Sigmoid colon (tissue), 4 donors: ENCODE measurements around the gene CNGB1.

Experiments
- EP300 ChIP-seq, 4 donors: sonication (generic); formaldehyde crosslinking; IDR thresholded peaks; one replicate each; pipeline ENCODE4 v1.6.1; 2017; ENCODE audit warnings: antibody characterized with exemption in 4 of 4
- POLR2A ChIP-seq, 2 donors: fragments of 450-650 bp; IDR thresholded peaks; one replicate each; pipeline ENCODE4 v1.6.1; 2016; ENCODE audit warnings: antibody characterized with exemption in 2 of 2, mild to moderate bottlenecking in 2 of 2, moderate library complexity in 2 of 2
- POLR2AphosphoS5 ChIP-seq, 4 donors: sonication (generic); formaldehyde crosslinking; IDR thresholded peaks; one replicate each; pipeline ENCODE4 v1.6.1; 2017; ENCODE audit warnings: antibody characterized with exemption in 4 of 4
- TF ChIP-seq, protein P1 (sequence below), 4 experiments: fragments of 450-650 bp in 3 of 4; fragments of 200-600 bp in 1 of 4; IDR thresholded peaks; one replicate each; pipeline ENCODE4 v1.5.1; 2016 to 2019; ENCODE audit warnings: antibody characterized with exemption in 4 of 4, mild to moderate bottlenecking in 3 of 4, moderate library complexity in 2 of 4

DNA sequence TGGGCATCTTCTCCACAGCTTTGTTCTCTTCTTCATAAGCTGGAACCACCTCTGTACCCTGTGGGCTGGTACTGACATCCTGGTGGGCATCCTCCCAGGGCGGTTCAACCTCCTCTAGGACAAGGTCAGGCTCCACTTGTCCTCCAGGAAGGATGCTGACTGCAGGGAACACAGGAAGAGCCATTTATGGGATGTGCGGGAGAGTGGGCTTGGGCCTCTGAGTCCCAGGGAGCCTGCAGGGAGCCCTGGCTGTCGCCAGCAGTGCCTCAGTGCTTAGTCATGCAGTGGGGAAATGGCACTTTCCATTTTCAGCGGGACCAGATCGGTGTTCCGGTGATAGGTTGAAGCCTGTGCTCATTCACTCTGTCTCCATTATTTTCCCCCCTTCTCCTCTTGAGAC lies 20.5 kb downstream of the CNGB1 start:
- no peak for TF ChIP-seq POLR2A (IDR thresholded peaks at IDR 0.05)
- TF ChIP-seq, protein P1, sequence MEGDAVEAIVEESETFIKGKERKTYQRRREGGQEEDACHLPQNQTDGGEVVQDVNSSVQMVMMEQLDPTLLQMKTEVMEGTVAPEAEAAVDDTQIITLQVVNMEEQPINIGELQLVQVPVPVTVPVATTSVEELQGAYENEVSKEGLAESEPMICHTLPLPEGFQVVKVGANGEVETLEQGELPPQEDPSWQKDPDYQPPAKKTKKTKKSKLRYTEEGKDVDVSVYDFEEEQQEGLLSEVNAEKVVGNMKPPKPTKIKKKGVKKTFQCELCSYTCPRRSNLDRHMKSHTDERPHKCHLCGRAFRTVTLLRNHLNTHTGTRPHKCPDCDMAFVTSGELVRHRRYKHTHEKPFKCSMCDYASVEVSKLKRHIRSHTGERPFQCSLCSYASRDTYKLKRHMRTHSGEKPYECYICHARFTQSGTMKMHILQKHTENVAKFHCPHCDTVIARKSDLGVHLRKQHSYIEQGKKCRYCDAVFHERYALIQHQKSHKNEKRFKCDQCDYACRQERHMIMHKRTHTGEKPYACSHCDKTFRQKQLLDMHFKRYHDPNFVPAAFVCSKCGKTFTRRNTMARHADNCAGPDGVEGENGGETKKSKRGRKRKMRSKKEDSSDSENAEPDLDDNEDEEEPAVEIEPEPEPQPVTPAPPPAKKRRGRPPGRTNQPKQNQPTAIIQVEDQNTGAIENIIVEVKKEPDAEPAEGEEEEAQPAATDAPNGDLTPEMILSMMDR (IDR thresholded peaks at IDR 0.05), result no peak
- no peak for TF ChIP-seq POLR2AphosphoS5 (IDR thresholded peaks at IDR 0.05)
- no peak for TF ChIP-seq EP300 (IDR thresholded peaks at IDR 0.05)
